ENCODE data around the gene CDK6.

- TF ChIP-seq CTCF (IDR thresholded peaks at IDR 0.05; ENCODE audit: low read depth, low read length, missing input control) = no peak
- no peak for TF ChIP-seq TAF1 (conservative IDR thresholded peaks at IDR 0.05)
- TF ChIP-seq ATF3 (IDR thresholded peaks at IDR 0.05) = no peak
- TF ChIP-seq ZBTB33 (IDR thresholded peaks at IDR 0.05) = no peak
- no peak for TF ChIP-seq FOXA1 (IDR thresholded peaks at IDR 0.05)
- TF ChIP-seq MAX (IDR thresholded peaks at IDR 0.05) = no peak
Measured at GRCh38 chr7:92606985-92607384, 229.4 kb downstream of the CDK6 start.

All from liver (tissue), 3 donors.